CD4-positive, alpha-beta memory T cell (primary cell): ENCODE measurements around the gene PHACTR3. TPM values are rescaled to one million over a fixed set of nuclear protein-coding genes. Genes with fewer than 3 reads are reported as not detected.

Experiments
- CTCF ChIA-PET: fragments of 350-600 bp; sonication (Branson Sonifier 250); formaldehyde crosslinking; loops from one replicate; lab custom pipeline; 2021; ENCODE audit warnings: inconsistent platforms; ENCODE audit not compliant: partially characterized antibody; lab: Charles Lee
- POLR2A ChIA-PET: fragments of 350-600 bp; sonication (Branson Sonifier 250); formaldehyde crosslinking; loops from one replicate; lab custom pipeline; 2021; ENCODE audit not compliant: partially characterized antibody; lab: Charles Lee
- DNase-seq, 5 donors: peaks; one replicate each; pipeline versions ENCODE4 v3.0.0 to v3.0.0-alpha.2; 2020 to 2022; ENCODE audit warnings: mixed read lengths in 1 of 5
- H3K27ac ChIP-seq: one replicate; pipeline ENCODE4 v1.7.0; 2013; ENCODE audit warnings: low read depth, low read length
- H3K27me3 ChIP-seq: 2 replicates; pipeline ENCODE4 v1.7.0; 2013; ENCODE audit warnings: mild to moderate bottlenecking, low read length, moderate library complexity; ENCODE audit not compliant: insufficient read depth
- H3K36me3 ChIP-seq: 2 replicates; pipeline ENCODE4 v1.7.0; 2013; ENCODE audit warnings: mild to moderate bottlenecking, low read length, moderate library complexity; ENCODE audit not compliant: insufficient read depth
- H3K4me1 ChIP-seq: 2 replicates; pipeline ENCODE4 v1.7.0; 2013; ENCODE audit warnings: mild to moderate bottlenecking, low read length, moderate library complexity; ENCODE audit not compliant: insufficient read depth
- H3K4me3 ChIP-seq, 2 donors: one replicate each; pipeline ENCODE4 v1.7.0; 2013; ENCODE audit warnings: low read length in 2 of 2, mild to moderate bottlenecking in 1 of 2
- H3K9me3 ChIP-seq, 2 donors: one replicate each; pipeline ENCODE4 v1.7.0; 2013; ENCODE audit warnings: low read length in 2 of 2, control low read depth in 1 of 2; ENCODE audit not compliant: control insufficient read depth in 1 of 2
- H3K27ac Mint-ChIP-seq, 7 donors: one replicate each; pipeline ENCODE4 v1.8.0; 2020 to 2021; ENCODE audit warnings: mixed read lengths in 7 of 7, mild to moderate bottlenecking in 6 of 7, inconsistent platforms in 3 of 7, moderate library complexity in 3 of 7
- H3K27me3 Mint-ChIP-seq, 2 donors: one replicate each; pipeline ENCODE4 v1.8.0; 2020 to 2021; ENCODE audit warnings: mixed read lengths in 2 of 2
- H3K36me3 Mint-ChIP-seq, 2 donors: one replicate each; pipeline ENCODE4 v1.8.0; 2020 to 2021; ENCODE audit warnings: mixed read lengths in 2 of 2, inconsistent platforms in 1 of 2, mild to moderate bottlenecking in 1 of 2
- H3K4me1 Mint-ChIP-seq, 4 donors: one replicate each; pipeline ENCODE4 v1.8.0; 2020 to 2021; ENCODE audit warnings: mixed read lengths in 4 of 4, mild to moderate bottlenecking in 1 of 4
- H3K4me3 Mint-ChIP-seq, 8 donors: one replicate each; pipeline ENCODE4 v1.8.0; 2020 to 2021; ENCODE audit warnings: mixed read lengths in 8 of 8, mild to moderate bottlenecking in 7 of 8, moderate library complexity in 6 of 8, inconsistent platforms in 3 of 8
- H3K9me3 Mint-ChIP-seq, 8 donors: one replicate each; pipeline ENCODE4 v1.8.0; 2020 to 2021; ENCODE audit warnings: mixed read lengths in 8 of 8, mild to moderate bottlenecking in 5 of 8, inconsistent platforms in 3 of 8, moderate library complexity in 1 of 8
- intact Hi-C: fragments of 100-400 bp; cut with micrococcal nuclease; formaldehyde crosslinking; loops from one replicate; pipeline ENCODE4 v1.15.1; 2023
- polyA plus RNA-seq, 2 donors: library from polyadenylated mRNA; unstranded; fragments of 300-500 nt; fragmentation: Illumina TruSeq; gene quantifications; one replicate each; pipeline ENCODE4 v1.2.3, GENCODE V29; 2021
- total RNA-seq, 2 experiments: library from RNA; stranded (reverse); gene quantifications; one replicate each; pipeline ENCODE4 v1.2.3, GENCODE V29; 2021

PHACTR3 gene
- total and polyA plus RNA-seq, 4 experiments from 2014 or later, result not detected

- H3K36me3 ChIP-seq, result no peaks in the 10 kb centered on the region
- Mint-ChIP-seq H3K9me3 (peaks cover 0 to 2% (median 0%) of the 10 kb centered on the region in 8 donors), H3K4me1 (peaks cover 1 to 9% (median 4%) of the 10 kb centered on the region in 4 donors), H3K4me3 (no peak overlapping the region), H3K27me3 (peaks cover 21 to 51% of the 10 kb centered on the region in 2 donors), H3K27ac (no peak overlapping the region), H3K36me3 (no peaks in the 10 kb centered on the region)
- H3K27ac ChIP-seq, result no peak overlapping the region
- CTCF ChIA-PET, result no interaction called here
- POLR2A ChIA-PET, result no interaction called here
- no peak overlapping the region for H3K4me3 ChIP-seq
- peaks cover 4% of the 10 kb centered on the region for H3K4me1 ChIP-seq
- intact Hi-C loops, result no loop called here
- no peak for DNase-seq
- no peaks in the 10 kb centered on the region for H3K9me3 ChIP-seq
- no peaks in the 10 kb centered on the region for H3K27me3 ChIP-seq
Observed at GRCh38 chr20:59575216-59575615, 29.1 kb upstream of the PHACTR3 start.

GRCh38 chr20:59575653-59576052, 28.7 kb upstream of the PHACTR3 start:
- Histone ChIP-seq H3K9me3 (no peaks in the 10 kb centered on the region), H3K36me3 (no peaks in the 10 kb centered on the region), H3K4me3 (no peak overlapping the region), H3K27me3 (no peaks in the 10 kb centered on the region), H3K4me1 (peaks cover 4% of the 10 kb centered on the region), H3K27ac (no peak overlapping the region)
- Mint-ChIP-seq H3K36me3 (no peaks in the 10 kb centered on the region), H3K27me3 (peaks cover 20 to 51% of the 10 kb centered on the region in 2 donors), H3K4me3 (no peak overlapping the region), H3K27ac (no peak overlapping the region), H3K9me3 (peaks cover 0 to 2% (median 0%) of the 10 kb centered on the region in 8 donors), H3K4me1 (peaks cover 1 to 9% (median 4%) of the 10 kb centered on the region in 4 donors)
- CTCF ChIA-PET, result no interaction called here
- POLR2A ChIA-PET, result no interaction called here
- intact Hi-C loops, result no loop called here
- no peak for DNase-seq

GRCh38 chr20:59576216-59576953, 28.0 kb upstream of the PHACTR3 start:
- peaks cover 20 to 46% of the 10 kb centered on the region in 2 donors for H3K27me3 Mint-ChIP-seq
- intact Hi-C loops, result no loop called here
- CTCF ChIA-PET, result no interaction called here

GRCh38 chr20:59577037-59577808, 27.1 kb upstream of the PHACTR3 start:
- no peaks in the 10 kb centered on the region for H3K4me1 ChIP-seq
- no peak for DNase-seq
- no peaks in the 10 kb centered on the region for H3K27me3 ChIP-seq
- Mint-ChIP-seq H3K36me3 (no peaks in the 10 kb centered on the region), H3K27me3 (peaks cover 20 to 42% of the 10 kb centered on the region in 2 donors), H3K27ac (no peak overlapping the region), H3K4me3 (peak overlapping the region in 1 of 8 donors; percentile 31), H3K9me3 (peaks cover 0 to 2% (median 0%) of the 10 kb centered on the region in 8 donors), H3K4me1 (peaks cover 0 to 4% (median under 1%) of the 10 kb centered on the region in 4 donors)
- intact Hi-C loops, result no loop called here
- no peak overlapping the region for H3K4me3 ChIP-seq
- H3K36me3 ChIP-seq, result no peaks in the 10 kb centered on the region
- CTCF ChIA-PET, result no interaction called here
- no peaks in the 10 kb centered on the region for H3K9me3 ChIP-seq
- POLR2A ChIA-PET, result no interaction called here
- H3K27ac ChIP-seq, result no peak overlapping the region

More at GRCh38 chr20:59576216-59576953, 28.0 kb upstream of the PHACTR3 start:
- DNase-seq, result no peak
- Histone ChIP-seq H3K36me3 (no peaks in the 10 kb centered on the region), H3K27me3 (no peaks in the 10 kb centered on the region), H3K4me3 (no peak overlapping the region), H3K4me1 (peaks cover 4% of the 10 kb centered on the region), H3K9me3 (no peaks in the 10 kb centered on the region), H3K27ac (no peak overlapping the region)
- no peak overlapping the region for H3K4me3 Mint-ChIP-seq
- peaks cover 0 to 2% (median 0%) of the 10 kb centered on the region in 8 donors for H3K9me3 Mint-ChIP-seq
- H3K27ac Mint-ChIP-seq, result no peak overlapping the region
- no peaks in the 10 kb centered on the region for H3K36me3 Mint-ChIP-seq
- POLR2A ChIA-PET, result no interaction called here
- H3K4me1 Mint-ChIP-seq, result peaks cover 0 to 9% (median 2%) of the 10 kb centered on the region in 4 donors

GRCh38 chr20:59577809-59578435, 26.4 kb upstream of the PHACTR3 start:
- Mint-ChIP-seq H3K27me3 (peaks cover 20 to 42% of the 10 kb centered on the region in 2 donors), H3K9me3 (peaks cover 0 to 3% (median 0%) of the 10 kb centered on the region in 8 donors), H3K4me3 (no peak overlapping the region), H3K36me3 (no peaks in the 10 kb centered on the region), H3K27ac (no peak overlapping the region), H3K4me1 (peaks cover 0 to 4% (median under 1%) of the 10 kb centered on the region in 4 donors)
- Histone ChIP-seq H3K9me3 (no peaks in the 10 kb centered on the region), H3K4me3 (no peak overlapping the region), H3K27me3 (no peaks in the 10 kb centered on the region), H3K4me1 (no peaks in the 10 kb centered on the region), H3K36me3 (no peaks in the 10 kb centered on the region), H3K27ac (no peak overlapping the region)
- intact Hi-C loops, result no loop called here
- ChIA-PET CTCF (no interaction called here), POLR2A (no interaction called here)
- no peak for DNase-seq

- Histone ChIP-seq H3K27me3 (no peaks in the 10 kb centered on the region), H3K4me3 (no peak overlapping the region), H3K27ac (no peak overlapping the region), H3K36me3 (no peaks in the 10 kb centered on the region), H3K4me1 (no peaks in the 10 kb centered on the region), H3K9me3 (no peaks in the 10 kb centered on the region)
- Mint-ChIP-seq H3K36me3 (no peaks in the 10 kb centered on the region), H3K27ac (no peak overlapping the region), H3K9me3 (peaks cover 0 to 3% (median 0%) of the 10 kb centered on the region in 8 donors), H3K27me3 (peaks cover 20 to 37% of the 10 kb centered on the region in 2 donors), H3K4me1 (peaks cover 0 to 4% (median under 1%) of the 10 kb centered on the region in 4 donors), H3K4me3 (no peak overlapping the region)
- no peak for DNase-seq
- ChIA-PET CTCF (no interaction called here), POLR2A (no interaction called here)
- intact Hi-C loops, result no loop called here
Observed at GRCh38 chr20:59578436-59579403, 25.6 kb upstream of the PHACTR3 start.
